ENCODE results near the gene TMEM38B. TPM values are rescaled to one million over a fixed set of nuclear protein-coding genes. Genes with fewer than 3 reads are reported as not detected.
"Not testable (repeated sequence)": the region's sequence is repeated elsewhere in the genome, so short reads cannot be mapped to it uniquely, and the experiment has no call there.

The TMEM38B gene
- total and polyA plus RNA-seq, 12 donors, result 2.4 to 86.0 (median 22.7) TPM

GRCh38 chr9:105735366-105735765 lies 41.0 kb downstream of the TMEM38B start:
- intact Hi-C loops (cut with DNase I), result no loop called here
- H3K27ac ChIP-seq, result no peak overlapping the region
- no peaks in the 10 kb centered on the region for H3K36me3 ChIP-seq (replicated peaks in 1 of 2)
- H3K4me3 ChIP-seq, result no peak overlapping the region
- no peaks in the 10 kb centered on the region for H3K4me1 ChIP-seq (replicated peaks in 1 of 2)
- TF ChIP-seq CTCF (IDR thresholded peaks at IDR 0.05) (no peak), POLR2A (IDR thresholded peaks at IDR 0.05) (no peak)
- H3K9me3 ChIP-seq (replicated peaks in 1 of 3), result peaks cover 0 to 10% (median 5%) of the 10 kb centered on the region in 3 donors
- no peak for DNase-seq
- H3K27me3 ChIP-seq, result no peaks in the 10 kb centered on the region

- Histone ChIP-seq H3K4me1 (replicated peaks in 1 of 2) (no peaks in the 10 kb centered on the region), H3K4me3 (no peak overlapping the region), H3K27ac (no peak overlapping the region), H3K36me3 (replicated peaks in 1 of 2) (no peaks in the 10 kb centered on the region), H3K9me3 (replicated peaks in 1 of 3) (peaks cover 0 to 10% (median 5%) of the 10 kb centered on the region in 3 donors), H3K27me3 (no peaks in the 10 kb centered on the region)
- intact Hi-C loops (cut with DNase I), result no loop called here
- DNase-seq, result no peak
- no peak for TF ChIP-seq POLR2A (IDR thresholded peaks at IDR 0.05)
- TF ChIP-seq CTCF (IDR thresholded peaks at IDR 0.05), result no peak
- 89 to 100% (median 96%) methylated on average over 1 to 4 of the region's 4 CpGs for WGBS, 4 donors
These were observed 42.9 kb downstream of the TMEM38B start for GRCh38 chr9:105737205-105737604.

GRCh38 chr9:105742088-105742487 lies 47.7 kb downstream of the TMEM38B start:
- H3K36me3 ChIP-seq (replicated peaks in 1 of 2), result no peaks in the 10 kb centered on the region
- H3K4me1 ChIP-seq (replicated peaks in 1 of 2), result no peaks in the 10 kb centered on the region
- H3K27me3 ChIP-seq, result no peaks in the 10 kb centered on the region
- H3K4me3 ChIP-seq, result no peak overlapping the region
- H3K9me3 ChIP-seq (replicated peaks in 1 of 3), result no peaks in the 10 kb centered on the region
- no peak for DNase-seq
- no peak overlapping the region for H3K27ac ChIP-seq
- intact Hi-C loops (cut with DNase I), result no loop called here
- no peak for TF ChIP-seq POLR2A (IDR thresholded peaks at IDR 0.05)
- TF ChIP-seq CTCF (IDR thresholded peaks at IDR 0.05), result no peak

- H3K27ac ChIP-seq; intact Hi-C loops (cut with DNase I); H3K4me1 ChIP-seq (replicated peaks in 1 of 2); H3K4me3 ChIP-seq; H3K27me3 ChIP-seq; H3K36me3 ChIP-seq (replicated peaks in 1 of 2); H3K9me3 ChIP-seq (replicated peaks in 1 of 3); DNase-seq: not testable (repeated sequence)
- WGBS, 4 donors, result 92 to 100% (median 98%) methylated on average over 1 to 3 of the region's 3 CpGs
These were observed 53.0 kb downstream of the TMEM38B start for GRCh38 chr9:105747325-105747724.

- intact Hi-C loops (cut with DNase I), result no loop called here
- H3K27me3 ChIP-seq, result no peaks in the 10 kb centered on the region
- TF ChIP-seq CTCF (IDR thresholded peaks at IDR 0.05) (no peak), POLR2A (IDR thresholded peaks at IDR 0.05) (no peak)
- H3K4me1 ChIP-seq (replicated peaks in 1 of 2), result no peaks in the 10 kb centered on the region
- no peak overlapping the region for H3K4me3 ChIP-seq
- no peaks in the 10 kb centered on the region for H3K36me3 ChIP-seq (replicated peaks in 1 of 2)
- H3K27ac ChIP-seq, result no peak overlapping the region
- WGBS, 4 donors, result 84 to 99% (median 93%) methylated on average over 3 to 4 of the region's 4 CpGs
- no peaks in the 10 kb centered on the region for H3K9me3 ChIP-seq (replicated peaks in 1 of 3)
- DNase-seq, result no peak
These were observed 57.4 kb downstream of the TMEM38B start for GRCh38 chr9:105751761-105752160.

All from adrenal gland (tissue), 12 donors.